ENCODE results near the gene NR2C2AP.

Gene NR2C2AP

GRCh38 chr19:19234220-19234816 lies 31.1 kb upstream of the NR2C2AP start:
- no peak for DNase-seq (ENCODE audit: low read depth)
- TF ChIP-seq, protein P1, sequence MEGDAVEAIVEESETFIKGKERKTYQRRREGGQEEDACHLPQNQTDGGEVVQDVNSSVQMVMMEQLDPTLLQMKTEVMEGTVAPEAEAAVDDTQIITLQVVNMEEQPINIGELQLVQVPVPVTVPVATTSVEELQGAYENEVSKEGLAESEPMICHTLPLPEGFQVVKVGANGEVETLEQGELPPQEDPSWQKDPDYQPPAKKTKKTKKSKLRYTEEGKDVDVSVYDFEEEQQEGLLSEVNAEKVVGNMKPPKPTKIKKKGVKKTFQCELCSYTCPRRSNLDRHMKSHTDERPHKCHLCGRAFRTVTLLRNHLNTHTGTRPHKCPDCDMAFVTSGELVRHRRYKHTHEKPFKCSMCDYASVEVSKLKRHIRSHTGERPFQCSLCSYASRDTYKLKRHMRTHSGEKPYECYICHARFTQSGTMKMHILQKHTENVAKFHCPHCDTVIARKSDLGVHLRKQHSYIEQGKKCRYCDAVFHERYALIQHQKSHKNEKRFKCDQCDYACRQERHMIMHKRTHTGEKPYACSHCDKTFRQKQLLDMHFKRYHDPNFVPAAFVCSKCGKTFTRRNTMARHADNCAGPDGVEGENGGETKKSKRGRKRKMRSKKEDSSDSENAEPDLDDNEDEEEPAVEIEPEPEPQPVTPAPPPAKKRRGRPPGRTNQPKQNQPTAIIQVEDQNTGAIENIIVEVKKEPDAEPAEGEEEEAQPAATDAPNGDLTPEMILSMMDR (conservative IDR thresholded peaks at IDR 0.05; ENCODE audit: low read depth, low read length), result no peak
- H3K4me3 ChIP-seq (ENCODE audit: low read depth, low read length), result no peak overlapping the region

- DNase-seq (ENCODE audit: low read depth), result no peak
- TF ChIP-seq, protein P1 (conservative IDR thresholded peaks at IDR 0.05; ENCODE audit: low read depth, low read length), result no peak
- no peak overlapping the region for H3K4me3 ChIP-seq (ENCODE audit: low read depth, low read length)
These were observed 29.1 kb upstream of the NR2C2AP start for GRCh38 chr19:19232261-19232721.

DNA sequence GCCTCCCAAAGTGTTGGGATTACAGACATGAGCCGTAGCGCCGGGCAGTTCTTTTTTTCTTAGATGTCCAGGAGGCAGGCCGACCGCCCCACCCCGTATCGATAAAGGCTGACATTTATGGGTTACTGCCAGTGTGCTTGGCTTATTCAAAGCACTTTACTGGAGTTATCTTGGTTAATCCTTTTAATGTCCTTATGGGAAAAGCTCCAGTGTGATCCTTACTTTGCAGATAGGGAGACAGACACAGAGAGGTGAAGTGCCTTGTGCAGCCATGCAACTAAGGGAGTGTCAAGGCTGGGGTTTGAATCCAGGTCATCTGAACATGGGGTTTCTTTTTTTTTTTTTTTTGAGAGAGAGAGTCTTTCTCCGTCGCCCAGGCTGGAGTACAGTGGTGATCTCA lies 27.8 kb upstream of the NR2C2AP start:
- DNase-seq (ENCODE audit: low read depth), result no peak
- TF ChIP-seq, protein P1 (conservative IDR thresholded peaks at IDR 0.05; ENCODE audit: low read depth, low read length), result no peak

DNA sequence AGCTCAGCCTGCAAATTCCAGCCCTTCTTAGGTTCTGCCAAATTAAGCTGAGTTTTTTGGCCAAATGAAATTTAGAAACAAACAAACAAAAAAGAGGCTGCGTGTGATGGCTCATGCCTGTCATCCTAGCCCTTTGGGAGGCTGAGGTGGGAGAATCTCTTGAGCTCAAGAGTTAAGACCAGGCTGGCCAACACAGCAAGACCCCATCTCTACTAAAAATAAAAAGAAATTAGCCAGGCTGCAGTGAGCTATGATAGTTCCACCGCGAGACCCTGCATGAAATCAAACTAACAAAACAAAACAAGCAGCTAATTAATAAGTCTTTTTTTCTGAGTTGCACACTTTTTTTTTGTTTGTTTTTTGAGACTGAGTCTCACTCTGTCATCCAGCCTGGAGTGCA lies 26.5 kb upstream of the NR2C2AP start:
- TF ChIP-seq, protein P1 (conservative IDR thresholded peaks at IDR 0.05; ENCODE audit: low read depth, low read length), result no peak
- no peak for DNase-seq (ENCODE audit: low read depth)
- H3K4me3 ChIP-seq (ENCODE audit: low read depth, low read length), result no peak overlapping the region

More for the DNA sequence above, 27.8 kb upstream of the NR2C2AP start:
- H3K4me3 ChIP-seq (ENCODE audit: low read depth, low read length), result no peak overlapping the region

- TF ChIP-seq, protein P1 (conservative IDR thresholded peaks at IDR 0.05; ENCODE audit: low read depth, low read length), result no peak
- no peak overlapping the region for H3K4me3 ChIP-seq (ENCODE audit: low read depth, low read length)
- no peak for DNase-seq (ENCODE audit: low read depth)
These were observed 24.0 kb upstream of the NR2C2AP start for GRCh38 chr19:19227217-19227616.

- no peak for DNase-seq (ENCODE audit: low read depth)
- no peak overlapping the region for H3K4me3 ChIP-seq (ENCODE audit: low read depth, low read length)
- TF ChIP-seq, protein P1 (conservative IDR thresholded peaks at IDR 0.05; ENCODE audit: low read depth, low read length), result no peak
These were observed 23.4 kb upstream of the NR2C2AP start for GRCh38 chr19:19226663-19227062.

- no peak overlapping the region for H3K4me3 ChIP-seq (ENCODE audit: low read depth, low read length)
- DNase-seq (ENCODE audit: low read depth), result no peak
- TF ChIP-seq, protein P1 (conservative IDR thresholded peaks at IDR 0.05; ENCODE audit: low read depth, low read length), result no peak
These were observed 23.0 kb upstream of the NR2C2AP start for GRCh38 chr19:19226204-19226603.
